Caco-2 (cell line): ENCODE measurements around the gene C9orf85. TPM values are rescaled to one million over a fixed set of nuclear protein-coding genes. Genes with fewer than 3 reads are reported as not detected.
"Not testable (repeated sequence)": the region's sequence is repeated elsewhere in the genome, so short reads cannot be mapped to it uniquely, and the experiment has no call there.

ENCODE experiments used
- BruUV-seq: library from RNA; stranded (reverse); fragments of 400-500 nt; replicated peaks from 2 replicates; lab custom pipeline; 2021; lab: Mats Ljungman, UMichigan
- CTCF ChIA-PET: fragments of 300-600 bp; sonication (Branson Sonifier 250); formaldehyde crosslinking; loops from one replicate; lab custom pipeline; 2022; ENCODE audit warnings: antibody characterized with exemption; lab: Charles Lee
- POLR2A ChIA-PET: fragments of 300-600 bp; sonication (Branson Sonifier 250); formaldehyde crosslinking; loops from one replicate; lab custom pipeline; 2022; ENCODE audit warnings: antibody characterized with exemption; lab: Charles Lee
- DNase-seq, 2 experiments: peaks; one replicate each; pipeline versions ENCODE4 v3.0.0 to v3.0.0-alpha.2; 2020 to 2022
- H3K27me3 ChIP-seq: replicated peaks from 2 replicates; pipeline ENCODE4 v1.6.0; 2011; ENCODE audit warnings: low read length; ENCODE audit not compliant: control insufficient read depth, insufficient read depth
- H3K36me3 ChIP-seq: 2 replicates; pipeline ENCODE4 v1.5.1; 2011; ENCODE audit warnings: low read length; ENCODE audit not compliant: control insufficient read depth, insufficient read depth
- H3K4me1 ChIP-seq: fragments of 250-450 bp; sonication (Bioruptor Pico); 2 replicates; pipeline ENCODE4 v1.5.1; 2020; ENCODE audit warnings: mild to moderate bottlenecking
- H3K4me3 ChIP-seq: 2 replicates; pipeline ENCODE4 v1.5.1; 2011; ENCODE audit warnings: low read depth, mild to moderate bottlenecking, control low read depth, low read length
- H3K9me3 ChIP-seq: fragments of 250-450 bp; sonication (Bioruptor Pico); 2 replicates; pipeline ENCODE4 v1.5.1; 2020; ENCODE audit warnings: mild to moderate bottlenecking, moderate library complexity
- H3K27ac Mint-ChIP-seq: one replicate; pipeline ENCODE4 v1.8.0; 2022; ENCODE audit warnings: mixed read lengths; ENCODE audit not compliant: unreplicated experiment
- H3K27me3 Mint-ChIP-seq: one replicate; pipeline ENCODE4 v1.8.0; 2022; ENCODE audit warnings: mixed read lengths; ENCODE audit not compliant: insufficient read depth, unreplicated experiment
- H3K36me3 Mint-ChIP-seq: one replicate; pipeline ENCODE4 v1.8.0; 2022; ENCODE audit warnings: mild to moderate bottlenecking, mixed read lengths; ENCODE audit not compliant: insufficient read depth, unreplicated experiment
- H3K4me1 Mint-ChIP-seq: one replicate; pipeline ENCODE4 v1.8.0; 2022; ENCODE audit warnings: low read depth, mixed read lengths; ENCODE audit not compliant: unreplicated experiment
- H3K4me3 Mint-ChIP-seq: one replicate; pipeline ENCODE4 v1.8.0; 2022; ENCODE audit warnings: mild to moderate bottlenecking, moderate library complexity, mixed read lengths; ENCODE audit not compliant: unreplicated experiment
- H3K9me3 Mint-ChIP-seq: one replicate; pipeline ENCODE4 v1.8.0; 2022; ENCODE audit warnings: mixed read lengths; ENCODE audit not compliant: unreplicated experiment
- CTCF ChIP-seq, 2 experiments: fragments of 200-600 bp in 1 of 2; IDR thresholded peaks; 1 replicate in 1 of 2; 2 replicates in 1 of 2; pipeline versions ENCODE4 v1.5.1 to v1.8.0; 2011 to 2022; ENCODE audit warnings: antibody characterized with exemption in 1 of 2, control low read depth in 1 of 2, inconsistent platforms in 1 of 2, low read depth in 1 of 2, low read length in 1 of 2, mild to moderate bottlenecking in 1 of 2, moderate library complexity in 1 of 2; ENCODE audit not compliant: insufficient read depth in 1 of 2, severe bottlenecking in 1 of 2, unreplicated experiment in 1 of 2
- intact Hi-C: fragments of 100-400 bp; cut with micrococcal nuclease; formaldehyde crosslinking; loops from one replicate; pipeline ENCODE4 v1.10.0; 2022; ENCODE audit not compliant: unreplicated experiment
- total RNA-seq: library from RNA; stranded (reverse); gene quantifications from 2 replicates; pipeline ENCODE4 v1.2.3, GENCODE V29; 2022

Gene C9orf85
- total RNA-seq, 1 experiment from 2014 or later, result 2.4 TPM

- intact Hi-C loops, result no loop called here
- H3K27me3 ChIP-seq, result no peaks in the 10 kb centered on the region
- H3K36me3 ChIP-seq, result no peaks in the 10 kb centered on the region
- Mint-ChIP-seq H3K36me3 (no peaks in the 10 kb centered on the region), H3K9me3 (no peaks in the 10 kb centered on the region), H3K4me1 (no peaks in the 10 kb centered on the region), H3K27ac (no peak overlapping the region), H3K4me3 (no peak overlapping the region), H3K27me3 (no peaks in the 10 kb centered on the region)
- BruUV-seq, result no TSS peak
- TF ChIP-seq CTCF (IDR thresholded peaks at IDR 0.05; ENCODE audit: insufficient read depth in 1 of 2, low read depth in 1 of 2, low read length in 1 of 2, severe bottlenecking in 1 of 2, unreplicated experiment in 1 of 2), result no peak
- H3K9me3 ChIP-seq, result no peaks in the 10 kb centered on the region
- ChIA-PET CTCF (no interaction called here), POLR2A (no interaction called here)
- H3K4me1 ChIP-seq, result no peaks in the 10 kb centered on the region
- no peak for DNase-seq
- no peak overlapping the region for H3K4me3 ChIP-seq
These were observed 29.7 kb downstream of the C9orf85 start for GRCh38 chr9:71941060-71941568.

GRCh38 chr9:71941998-71942567, 30.6 kb downstream of the C9orf85 start:
- no peaks in the 10 kb centered on the region for H3K4me1 Mint-ChIP-seq
- no TSS peak for BruUV-seq
- Histone ChIP-seq H3K4me3 (no peak overlapping the region), H3K27me3 (no peaks in the 10 kb centered on the region), H3K36me3 (no peaks in the 10 kb centered on the region), H3K9me3 (no peaks in the 10 kb centered on the region), H3K4me1 (no peaks in the 10 kb centered on the region)
- H3K27me3 Mint-ChIP-seq, result no peaks in the 10 kb centered on the region
- DNase-seq, result no peak
- no peaks in the 10 kb centered on the region for H3K9me3 Mint-ChIP-seq
- H3K36me3 Mint-ChIP-seq, result no peaks in the 10 kb centered on the region
- no peak for TF ChIP-seq CTCF (IDR thresholded peaks at IDR 0.05; ENCODE audit: insufficient read depth in 1 of 2, low read depth in 1 of 2, low read length in 1 of 2, severe bottlenecking in 1 of 2, unreplicated experiment in 1 of 2)
- no peak overlapping the region for H3K4me3 Mint-ChIP-seq
- ChIA-PET POLR2A (no interaction called here), CTCF (no interaction called here)
- intact Hi-C loops, result no loop called here
- H3K27ac Mint-ChIP-seq, result no peak overlapping the region

- Mint-ChIP-seq H3K4me1 (no peaks in the 10 kb centered on the region), H3K9me3 (no peaks in the 10 kb centered on the region), H3K36me3 (no peaks in the 10 kb centered on the region), H3K27me3 (no peaks in the 10 kb centered on the region), H3K4me3 (no peak overlapping the region), H3K27ac (no peak overlapping the region)
- POLR2A ChIA-PET, result no interaction called here
- Histone ChIP-seq H3K9me3 (no peaks in the 10 kb centered on the region), H3K4me3 (no peak overlapping the region), H3K27me3 (no peaks in the 10 kb centered on the region), H3K4me1 (no peaks in the 10 kb centered on the region), H3K36me3 (no peaks in the 10 kb centered on the region)
- intact Hi-C loops, result no loop called here
- BruUV-seq, result no TSS peak
- CTCF ChIA-PET, result no interaction called here
- DNase-seq, result no peak
- TF ChIP-seq CTCF (IDR thresholded peaks at IDR 0.05; ENCODE audit: insufficient read depth in 1 of 2, low read depth in 1 of 2, low read length in 1 of 2, severe bottlenecking in 1 of 2, unreplicated experiment in 1 of 2), result no peak
These were observed 33.4 kb downstream of the C9orf85 start for GRCh38 chr9:71944754-71945375.

GRCh38 chr9:71954652-71955051, 43.2 kb downstream of the C9orf85 start:
- H3K4me1 ChIP-seq, H3K36me3 ChIP-seq, H3K4me3 Mint-ChIP-seq, CTCF ChIA-PET, H3K4me3 ChIP-seq, H3K27me3 Mint-ChIP-seq, H3K27me3 ChIP-seq, BruUV-seq, H3K36me3 Mint-ChIP-seq, H3K4me1 Mint-ChIP-seq, DNase-seq, POLR2A ChIA-PET, H3K9me3 ChIP-seq, H3K27ac Mint-ChIP-seq, intact Hi-C loops, H3K9me3 Mint-ChIP-seq: not testable (repeated sequence)
